Upper lobe of left lung (tissue), 6 donors: Measurements from ENCODE around the gene KCNJ5. TPM values are rescaled to one million over a fixed set of nuclear protein-coding genes. Genes with fewer than 3 reads are reported as not detected.

ENCODE experiments used
- ATAC-seq, 2 donors: fragments of 200-7000 bp; cut with Tn5 transposase; one replicate each; pipeline ENCODE4 v1.9.1; 2022; ENCODE audit warnings: mild to moderate bottlenecking in 2 of 2, moderate library complexity in 2 of 2; ENCODE audit not compliant: low FRiP score in 2 of 2
- DNase-seq, 2 donors: peaks; one replicate each; pipeline ENCODE4 v3.0.0-alpha.2; 2019 to 2020
- H3K27ac ChIP-seq, 4 donors: fragments of 200-600 bp; sonication (generic); one replicate each; pipeline ENCODE4 v1.5.1; 2016 to 2019
- H3K27me3 ChIP-seq, 4 donors: fragments of 200-600 bp; sonication (generic); one replicate each; pipeline ENCODE4 v1.5.1; 2017 to 2019
- H3K36me3 ChIP-seq, 4 donors: fragments of 200-600 bp; sonication (generic); one replicate each; pipeline ENCODE4 v1.5.1; 2016 to 2019
- H3K4me1 ChIP-seq, 4 donors: fragments of 200-600 bp; sonication (generic); one replicate each; pipeline ENCODE4 v1.5.1; 2018 to 2019
- H3K4me3 ChIP-seq, 4 donors: fragments of 200-600 bp; sonication (generic); one replicate each; pipeline ENCODE4 v1.5.1; 2017 to 2019; ENCODE audit warnings: mild to moderate bottlenecking in 2 of 4, moderate library complexity in 1 of 4
- H3K9me3 ChIP-seq, 4 donors: fragments of 200-600 bp; sonication (generic); one replicate each; pipeline ENCODE4 v1.5.1; 2018 to 2019
- EP300 ChIP-seq, 4 donors: sonication (generic); formaldehyde crosslinking; IDR thresholded peaks; one replicate each; pipeline ENCODE4 v1.5.1; 2017; ENCODE audit warnings: antibody characterized with exemption in 4 of 4, control low read depth in 2 of 4
- POLR2A ChIP-seq, 4 donors: fragments of 450-650 bp; IDR thresholded peaks; one replicate each; pipeline ENCODE4 v1.5.1; 2016 to 2017; ENCODE audit warnings: antibody characterized with exemption in 4 of 4, mild to moderate bottlenecking in 2 of 4
- POLR2AphosphoS5 ChIP-seq, 2 donors: sonication (generic); formaldehyde crosslinking; IDR thresholded peaks; one replicate each; pipeline ENCODE4 v1.5.1; 2017; ENCODE audit warnings: antibody characterized with exemption in 2 of 2
- WGBS, 2 donors: methylation state at CpG; one replicate each; pipeline ENCODE4 v1.1.5; 2017 to 2018; 5-methylcytosine and 5-hydroxymethylcytosine counted together
- total RNA-seq, 6 donors: library from RNA; depleted of rRNA in 4 of 6; stranded (reverse); fragments of >200 nt in 4 of 6; gene quantifications; one replicate each; pipeline versions ENCODE4 v1.1.0 to v1.2.1, GENCODE V29; 2016 to 2021
- TF ChIP-seq, protein P1 (sequence below), 6 experiments: fragments of 450-650 bp in 4 of 6; fragments of 200-600 bp in 2 of 6; sonication (generic) in 2 of 6; IDR thresholded peaks; one replicate each; pipeline ENCODE4 v1.5.1; 2016 to 2019; ENCODE audit warnings: antibody characterized with exemption in 6 of 6
- donor health status: DM: no; HTN: no; CAD: no; lungs with moderate emphysema.
- donor health status: DM: no; HTN: yes; CAD: no; lungs with severe emphysema.

The KCNJ5 gene
- total RNA-seq, 6 donors from 2014 or later = 1.5 to 7.5 (median 4.9) TPM

DNA sequence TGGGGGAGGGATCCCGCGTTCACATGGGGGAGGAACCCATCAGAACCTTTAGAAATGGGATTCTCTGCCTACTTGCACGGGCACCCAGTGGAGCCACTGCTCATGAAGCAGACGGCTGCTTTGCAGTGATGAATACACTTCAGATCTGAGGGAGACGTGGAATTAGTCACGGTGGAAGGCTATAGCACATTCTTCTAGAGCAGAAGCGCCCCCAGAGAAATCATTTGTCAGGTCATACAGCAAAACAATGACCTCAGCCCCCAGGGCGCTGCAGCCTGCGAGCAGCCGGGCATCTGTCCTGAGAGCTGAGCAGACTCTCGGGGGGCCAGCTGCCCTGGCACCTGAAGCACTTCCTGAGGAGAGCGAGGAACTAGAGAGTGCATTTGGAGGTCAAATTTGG, 38.8 kb downstream of the KCNJ5 start:
- no peak overlapping the region for H3K27ac ChIP-seq
- 51 to 82% methylated on average over 10 to 12 of the region's 12 CpGs for WGBS, 2 donors
- DNase-seq (no peak), ATAC-seq (peak in 1 of 2 donors; percentile 25)
- no peaks in the 10 kb centered on the region for H3K27me3 ChIP-seq
- H3K4me1 ChIP-seq = no peaks in the 10 kb centered on the region
- no peaks in the 10 kb centered on the region for H3K9me3 ChIP-seq
- H3K36me3 ChIP-seq = no peaks in the 10 kb centered on the region
- TF ChIP-seq EP300 (IDR thresholded peaks at IDR 0.05) (no peak), POLR2AphosphoS5 (IDR thresholded peaks at IDR 0.05) (no peak), POLR2A (IDR thresholded peaks at IDR 0.05) (no peak)
- TF ChIP-seq, protein P1, sequence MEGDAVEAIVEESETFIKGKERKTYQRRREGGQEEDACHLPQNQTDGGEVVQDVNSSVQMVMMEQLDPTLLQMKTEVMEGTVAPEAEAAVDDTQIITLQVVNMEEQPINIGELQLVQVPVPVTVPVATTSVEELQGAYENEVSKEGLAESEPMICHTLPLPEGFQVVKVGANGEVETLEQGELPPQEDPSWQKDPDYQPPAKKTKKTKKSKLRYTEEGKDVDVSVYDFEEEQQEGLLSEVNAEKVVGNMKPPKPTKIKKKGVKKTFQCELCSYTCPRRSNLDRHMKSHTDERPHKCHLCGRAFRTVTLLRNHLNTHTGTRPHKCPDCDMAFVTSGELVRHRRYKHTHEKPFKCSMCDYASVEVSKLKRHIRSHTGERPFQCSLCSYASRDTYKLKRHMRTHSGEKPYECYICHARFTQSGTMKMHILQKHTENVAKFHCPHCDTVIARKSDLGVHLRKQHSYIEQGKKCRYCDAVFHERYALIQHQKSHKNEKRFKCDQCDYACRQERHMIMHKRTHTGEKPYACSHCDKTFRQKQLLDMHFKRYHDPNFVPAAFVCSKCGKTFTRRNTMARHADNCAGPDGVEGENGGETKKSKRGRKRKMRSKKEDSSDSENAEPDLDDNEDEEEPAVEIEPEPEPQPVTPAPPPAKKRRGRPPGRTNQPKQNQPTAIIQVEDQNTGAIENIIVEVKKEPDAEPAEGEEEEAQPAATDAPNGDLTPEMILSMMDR (IDR thresholded peaks at IDR 0.05) = no peak
- no peak overlapping the region for H3K4me3 ChIP-seq

DNA sequence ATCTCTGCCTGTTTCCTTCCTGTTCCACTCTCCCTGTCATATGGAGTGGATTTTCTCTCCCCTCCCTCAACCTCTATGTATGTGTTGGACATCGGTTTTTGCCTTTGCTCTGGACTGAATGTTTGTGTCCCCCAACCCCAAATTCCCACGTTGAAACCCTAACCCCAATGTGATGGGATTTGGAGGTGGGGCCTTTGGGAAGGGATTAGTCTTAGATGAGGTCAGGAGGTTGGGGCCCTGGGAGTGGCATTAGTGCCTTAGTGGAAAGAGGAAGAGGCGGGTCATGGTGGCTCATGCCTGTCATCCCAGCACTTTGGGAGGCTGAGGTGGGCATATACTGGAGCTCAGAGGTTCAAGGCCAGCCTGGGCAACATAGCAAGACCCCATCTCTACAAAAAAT, 39.9 kb downstream of the KCNJ5 start:
- 76 to 85% methylated on average over 3 of the region's 3 CpGs for WGBS, 2 donors
- no peak for TF ChIP-seq POLR2AphosphoS5 (IDR thresholded peaks at IDR 0.05)
- no peak for TF ChIP-seq EP300 (IDR thresholded peaks at IDR 0.05)
- TF ChIP-seq, protein P1 (IDR thresholded peaks at IDR 0.05) = no peak
- no peak for TF ChIP-seq POLR2A (IDR thresholded peaks at IDR 0.05)
- Histone ChIP-seq H3K27ac (no peak overlapping the region), H3K4me3 (no peak overlapping the region), H3K9me3 (no peaks in the 10 kb centered on the region), H3K27me3 (no peaks in the 10 kb centered on the region), H3K36me3 (no peaks in the 10 kb centered on the region), H3K4me1 (no peaks in the 10 kb centered on the region)
- ATAC-seq = no peak
- no peak for DNase-seq

DNA sequence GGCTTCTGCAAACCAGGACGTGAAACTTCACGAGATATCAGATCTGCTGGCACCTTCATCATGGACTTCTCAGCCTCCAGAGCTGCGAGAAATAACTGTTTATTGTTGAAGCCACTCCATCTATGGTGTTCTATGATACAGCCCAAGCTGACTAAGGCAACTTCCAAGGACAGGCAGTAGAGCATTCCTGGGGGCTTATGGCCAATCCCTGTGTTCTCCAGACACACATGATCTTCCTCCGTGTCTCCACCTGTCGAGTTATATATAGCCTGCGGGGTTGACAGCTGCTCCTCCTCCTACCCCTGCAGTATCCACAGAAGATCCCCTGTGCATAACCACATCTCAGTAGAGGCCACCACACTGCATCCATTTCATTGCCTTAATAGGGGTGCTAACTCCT, 40.5 kb downstream of the KCNJ5 start:
- Histone ChIP-seq H3K4me1 (no peaks in the 10 kb centered on the region), H3K27ac (no peak overlapping the region), H3K4me3 (no peak overlapping the region), H3K36me3 (no peaks in the 10 kb centered on the region), H3K27me3 (no peaks in the 10 kb centered on the region), H3K9me3 (no peaks in the 10 kb centered on the region)
- DNase-seq (no peak), ATAC-seq (no peak)
- 88 to 95% methylated on average over 6 of the region's 6 CpGs for WGBS, 2 donors
- no peak for TF ChIP-seq POLR2AphosphoS5 (IDR thresholded peaks at IDR 0.05)
- TF ChIP-seq EP300 (IDR thresholded peaks at IDR 0.05) = no peak
- TF ChIP-seq, protein P1 (IDR thresholded peaks at IDR 0.05) = no peak
- no peak for TF ChIP-seq POLR2A (IDR thresholded peaks at IDR 0.05)

DNA sequence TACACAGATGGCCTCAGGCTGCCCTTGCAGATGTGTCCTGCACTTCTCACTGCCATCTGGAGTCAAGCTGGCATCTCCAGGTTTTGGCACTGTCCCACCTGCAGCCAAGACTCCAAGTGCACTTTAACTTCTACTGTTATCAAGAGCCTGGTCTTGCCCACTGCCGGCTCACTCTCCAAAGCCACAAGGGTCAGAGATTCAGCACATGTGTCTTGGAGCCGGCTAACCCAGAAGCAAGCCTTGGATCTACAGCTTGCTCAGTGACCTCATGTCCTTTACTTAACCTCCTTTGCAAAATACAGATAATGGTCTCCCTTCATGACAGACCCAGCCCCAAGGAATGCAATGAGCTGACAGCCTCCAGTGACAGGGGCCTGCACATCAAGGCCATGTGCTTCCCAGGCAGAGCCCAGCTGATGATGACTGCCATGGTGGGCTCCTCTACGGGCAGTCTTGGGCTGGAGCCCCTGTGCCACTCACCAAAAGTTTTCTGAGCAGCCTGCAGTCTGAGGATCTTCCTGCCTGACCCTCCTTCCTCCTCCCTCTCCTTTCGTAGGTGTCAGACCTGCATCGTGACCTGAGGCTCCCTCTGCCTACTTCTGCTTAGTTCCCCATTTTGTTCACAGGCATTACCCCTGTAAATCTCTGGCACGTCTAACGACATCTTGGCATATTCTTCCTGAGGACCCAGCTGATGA, 42.5 kb downstream of the KCNJ5 start:
- DNase-seq = no peak

More for the DNA sequence above, 42.5 kb downstream of the KCNJ5 start:
- Histone ChIP-seq H3K27me3 (no peaks in the 10 kb centered on the region), H3K27ac (no peak overlapping the region), H3K9me3 (no peaks in the 10 kb centered on the region), H3K36me3 (no peaks in the 10 kb centered on the region), H3K4me1 (no peaks in the 10 kb centered on the region), H3K4me3 (no peak overlapping the region)
- no peak for ATAC-seq
- WGBS, 2 donors = 91% methylated on average over 6 to 7 of the region's 7 CpGs
- no peak for TF ChIP-seq EP300 (IDR thresholded peaks at IDR 0.05)
- no peak for TF ChIP-seq POLR2AphosphoS5 (IDR thresholded peaks at IDR 0.05)
- no peak for TF ChIP-seq POLR2A (IDR thresholded peaks at IDR 0.05)
- TF ChIP-seq, protein P1 (IDR thresholded peaks at IDR 0.05) = no peak
